Measurements from ENCODE around the gene NBAS.
"Not testable (repeated sequence)": the region's sequence is repeated elsewhere in the genome, so short reads cannot be mapped to it uniquely, and the experiment has no call there.

The NBAS gene

DNA sequence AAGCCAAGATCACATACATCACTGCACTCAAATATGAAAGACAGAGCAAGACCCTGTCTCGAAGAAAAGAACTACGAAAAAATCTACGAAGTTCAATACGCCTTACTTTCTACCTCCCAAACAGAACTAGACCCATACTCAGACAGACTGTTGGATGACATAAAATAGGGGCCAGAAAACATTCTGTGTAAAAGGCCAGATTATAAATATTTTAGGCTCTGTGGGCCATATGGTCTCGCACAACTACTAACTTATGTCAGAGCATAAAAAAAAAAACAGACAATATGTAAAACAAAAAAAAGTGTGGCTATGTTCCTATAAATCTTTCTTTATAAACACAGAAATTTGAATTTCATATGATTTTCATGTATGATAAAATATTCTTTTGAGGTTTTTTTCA lies 40.8 kb downstream of the NBAS start:
- DNase-seq, result no peak

DNA sequence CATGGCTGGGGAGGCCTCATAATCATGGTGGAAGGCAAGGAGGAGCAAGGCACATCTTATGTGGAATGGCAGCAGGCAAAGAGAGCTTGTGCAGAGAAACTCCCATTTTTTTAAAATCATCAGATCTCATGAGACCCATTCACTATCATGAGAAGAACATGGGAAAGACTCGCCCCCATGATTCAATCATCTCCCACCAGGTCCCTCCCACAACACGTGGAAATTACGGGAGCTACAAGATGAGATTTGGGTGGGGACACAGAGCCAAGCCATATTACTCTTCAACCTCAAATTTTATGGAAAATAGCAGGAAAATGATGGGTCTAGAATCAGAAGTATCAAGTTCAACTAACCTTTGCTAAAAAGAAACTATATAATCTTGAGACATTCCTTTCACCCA lies 42.4 kb downstream of the NBAS start:
- DNase-seq, result not testable (repeated sequence)

DNA sequence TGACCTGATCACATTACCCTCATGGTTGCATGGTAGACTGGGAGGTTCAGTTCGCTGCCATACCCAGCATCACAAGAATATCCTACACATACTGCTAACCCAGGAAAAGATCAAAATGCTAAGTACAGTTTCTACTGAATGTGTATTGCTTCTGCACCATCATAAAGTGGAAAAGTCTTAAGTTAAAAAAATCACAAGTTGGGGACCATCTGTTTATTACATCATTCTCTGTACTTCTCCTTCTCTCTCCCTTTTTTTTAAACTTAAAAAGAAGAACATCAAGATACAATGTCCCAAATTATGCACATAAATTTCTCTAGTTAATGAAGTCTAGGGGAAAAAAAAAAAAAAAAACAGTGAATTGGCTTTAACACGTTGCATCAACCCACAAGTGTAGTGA lies 43.3 kb downstream of the NBAS start:
- no peak for DNase-seq

DNA sequence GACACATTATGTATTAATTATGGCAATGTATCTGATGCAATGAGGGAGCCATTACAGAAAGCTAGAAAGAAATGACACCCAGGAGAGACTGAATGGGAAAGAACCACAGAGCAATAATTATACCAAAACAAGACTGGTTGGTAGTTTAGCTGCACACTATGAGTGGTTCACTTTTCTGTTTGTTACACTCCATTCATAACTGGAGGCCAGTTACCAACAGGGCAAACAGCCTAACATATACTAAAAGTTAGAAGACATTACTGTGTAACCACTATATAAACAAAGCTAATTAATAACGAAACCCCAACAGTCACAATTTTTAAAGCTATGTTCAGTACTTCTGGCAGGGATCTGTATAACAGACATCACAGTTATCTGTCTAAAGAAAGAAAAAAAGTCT lies 49.4 kb downstream of the NBAS start:
- no peak for DNase-seq

DNA sequence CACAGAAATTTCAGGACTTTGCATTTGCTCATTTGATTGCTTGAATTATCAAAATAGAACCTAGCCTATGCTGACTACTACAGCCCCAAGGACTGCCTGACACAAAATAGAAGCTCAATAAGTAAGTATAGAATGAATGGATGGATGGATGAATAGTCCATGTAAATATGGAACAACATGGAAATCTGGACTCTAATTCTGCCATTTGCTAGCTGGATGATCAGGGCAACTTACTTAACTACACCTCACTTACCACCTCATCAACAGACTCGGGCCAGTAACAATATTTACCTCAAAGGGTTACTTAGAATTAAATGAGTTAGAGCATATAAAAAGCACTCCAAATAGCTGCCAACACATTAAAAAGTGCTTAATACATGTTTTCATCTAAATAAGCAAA lies 50.6 kb downstream of the NBAS start:
- DNase-seq, result no peak

DNA sequence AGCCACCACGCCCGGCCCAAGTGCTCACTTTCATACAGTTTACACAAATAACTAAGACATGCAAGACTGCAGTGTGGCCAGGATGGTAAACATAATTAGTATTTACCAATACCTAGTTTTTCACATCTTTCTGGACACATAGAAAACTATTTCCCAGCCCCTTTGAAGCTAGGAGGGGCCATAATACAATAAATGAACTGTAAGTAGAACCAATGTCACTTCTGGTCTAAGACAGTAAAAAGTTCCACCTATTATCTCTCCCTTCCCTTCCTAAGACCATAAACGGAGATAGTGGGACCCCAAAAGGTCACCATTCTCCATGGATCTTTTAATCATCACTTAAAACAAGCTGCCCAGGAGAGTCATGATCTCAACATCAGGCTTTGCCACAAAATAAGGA lies 51.0 kb downstream of the NBAS start:
- DNase-seq, result no peak

DNA sequence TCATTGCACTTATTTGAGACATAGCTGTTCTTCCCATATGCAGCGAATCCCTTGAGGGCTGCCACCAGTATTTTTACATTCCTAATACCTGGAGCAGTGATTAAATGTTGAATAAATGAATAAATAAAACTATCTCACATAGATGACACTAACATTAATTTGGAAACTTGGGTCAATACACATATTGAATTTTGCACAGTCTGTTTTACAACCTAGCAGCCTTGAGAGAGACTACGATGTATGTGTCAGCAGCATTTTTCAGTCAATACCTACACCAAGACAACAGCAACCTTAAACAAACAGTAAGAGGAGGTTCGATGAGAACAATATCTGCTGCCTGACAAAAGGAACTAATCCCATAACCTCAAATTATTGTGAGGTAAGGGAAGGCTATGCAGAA lies 53.4 kb downstream of the NBAS start:
- no peak for DNase-seq

DNA sequence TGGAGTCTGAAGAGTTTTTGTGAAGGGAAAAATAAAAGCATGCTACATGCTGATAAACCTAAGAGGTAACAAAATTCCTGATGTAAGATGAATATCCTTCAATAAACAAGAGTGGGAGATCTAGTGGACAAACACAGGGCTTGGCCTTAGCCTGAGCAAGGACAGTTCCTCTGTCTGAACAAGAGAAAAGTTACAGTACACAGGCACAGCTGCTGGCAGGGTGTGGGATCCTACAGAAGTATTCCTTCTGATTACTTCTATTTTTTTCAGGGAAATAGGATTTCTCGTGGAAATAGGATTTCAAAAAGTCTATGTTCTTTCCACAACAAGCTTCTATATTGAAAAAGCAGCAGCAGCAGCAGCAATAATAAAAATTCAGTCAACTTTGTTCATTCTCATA lies 54.1 kb downstream of the NBAS start:
- no peak for DNase-seq

DNA sequence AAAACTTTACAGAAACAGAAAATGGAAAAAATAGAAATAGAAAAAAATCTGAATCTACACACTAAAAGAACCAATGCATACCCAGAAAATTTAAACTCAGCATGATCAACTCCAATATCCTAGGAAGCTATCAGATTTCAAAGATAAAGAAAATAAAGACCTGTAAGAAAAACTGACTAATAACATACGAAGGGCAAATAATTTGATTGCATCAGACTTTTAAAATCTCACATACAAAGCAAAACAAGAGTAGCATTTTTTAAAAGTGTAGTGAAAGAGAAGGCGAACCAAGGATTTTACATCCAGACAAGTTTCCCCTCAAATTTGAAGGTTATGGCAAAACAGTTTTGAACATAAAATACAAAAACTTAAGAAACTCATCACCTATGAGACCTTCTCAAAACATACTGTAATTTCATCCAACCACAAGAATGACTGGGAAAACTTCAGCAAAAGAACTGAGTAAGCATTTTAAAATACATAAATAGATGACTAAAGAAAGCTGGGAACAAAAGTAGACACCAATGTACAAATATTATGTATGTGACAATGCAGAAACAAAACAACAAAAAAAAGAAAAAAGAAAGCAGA lies 54.8 kb downstream of the NBAS start:
- DNase-seq, result no peak

DNA sequence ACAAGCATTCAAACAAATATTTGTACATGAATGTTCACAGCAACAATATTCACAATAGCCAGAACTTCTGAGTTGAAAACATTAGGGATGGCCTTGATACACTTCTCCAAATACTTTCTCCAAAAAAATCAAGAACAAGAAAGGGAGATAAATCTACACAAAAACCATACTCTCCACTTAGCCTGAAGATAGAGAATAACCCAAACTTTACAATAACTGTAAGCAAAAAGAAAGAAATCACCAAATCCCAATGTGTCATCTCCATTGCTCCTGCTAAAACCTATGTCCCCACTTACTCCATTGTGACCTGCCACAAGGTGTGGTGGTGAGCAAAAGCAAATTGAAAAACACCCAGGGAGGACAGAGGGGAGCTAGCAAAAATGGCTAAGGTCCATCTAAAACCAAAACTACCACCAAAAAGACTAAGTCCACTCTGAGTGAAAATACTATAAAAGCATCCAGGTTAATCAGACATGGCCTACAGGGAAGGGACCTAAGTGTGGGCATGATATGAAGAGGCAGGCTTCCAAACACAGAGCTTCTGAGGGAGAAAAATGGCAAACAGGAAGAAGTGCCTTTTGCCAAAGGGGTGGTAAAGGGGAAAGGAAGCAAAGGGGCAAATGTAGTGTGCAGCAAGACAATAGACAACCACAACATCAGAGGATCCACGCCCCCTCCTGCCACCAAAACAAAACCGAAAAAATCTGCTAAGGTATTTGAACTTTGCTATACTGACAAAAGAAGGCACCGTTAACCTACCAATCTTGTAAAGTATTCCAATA lies 56.1 kb downstream of the NBAS start:
- no peak for DNase-seq

DNA sequence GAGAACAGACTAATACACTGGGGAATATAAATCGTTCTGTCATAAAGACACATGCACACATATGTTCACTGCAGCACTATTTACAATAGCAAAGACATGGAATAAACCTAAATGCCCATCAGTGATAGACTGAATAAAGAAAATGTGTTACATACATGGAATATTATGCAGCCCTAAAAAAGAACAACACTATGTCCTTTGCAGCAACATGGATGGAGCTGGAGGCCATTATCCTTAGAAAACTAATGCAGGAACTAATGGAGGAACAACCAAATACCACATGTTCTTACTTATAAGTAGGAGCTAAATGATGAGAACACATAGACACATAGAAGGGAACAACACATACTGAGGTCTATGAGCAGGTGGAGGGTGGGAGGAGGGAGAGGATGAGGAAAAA lies 61.9 kb downstream of the NBAS start:
- DNase-seq, result not testable (repeated sequence)

DNA sequence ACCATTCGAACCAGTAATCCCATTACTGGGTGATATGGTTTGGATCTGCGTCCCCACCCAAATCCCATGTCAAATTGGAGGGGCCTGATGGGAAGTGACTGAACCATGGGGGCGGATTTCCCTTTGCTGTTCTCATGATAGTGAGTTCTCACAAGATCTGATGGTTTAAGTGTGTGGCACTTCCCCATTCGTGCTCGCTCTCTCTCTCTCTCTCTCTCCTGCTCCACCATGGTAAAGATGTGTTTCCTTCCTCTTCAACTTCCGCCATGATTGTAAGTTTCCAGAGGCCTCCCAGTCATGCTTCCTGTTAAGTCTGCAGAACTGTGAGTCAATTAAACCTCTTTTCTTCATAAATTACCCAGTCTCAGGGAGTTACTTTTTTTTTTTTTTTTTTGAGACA lies 62.6 kb downstream of the NBAS start:
- no peak for DNase-seq

DNA sequence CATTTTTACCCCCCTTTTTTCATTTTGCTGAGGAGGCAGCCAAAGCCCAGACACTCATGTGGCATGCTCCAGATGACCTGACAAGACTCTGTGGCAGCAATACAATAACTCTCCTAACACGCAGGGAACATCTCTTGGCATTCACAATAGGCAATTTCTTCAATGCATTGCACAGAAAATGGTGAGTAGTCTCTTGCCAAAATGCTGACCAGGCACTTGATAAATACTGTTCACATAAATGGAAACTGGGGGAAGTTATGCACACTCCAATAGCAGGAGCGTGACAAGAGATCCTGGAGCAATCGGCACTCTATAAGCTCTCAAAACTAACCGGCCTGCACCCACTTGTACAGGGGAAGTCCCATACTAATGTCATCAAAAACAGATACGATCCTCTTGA lies 66.3 kb downstream of the NBAS start:
- no peak for DNase-seq

DNA sequence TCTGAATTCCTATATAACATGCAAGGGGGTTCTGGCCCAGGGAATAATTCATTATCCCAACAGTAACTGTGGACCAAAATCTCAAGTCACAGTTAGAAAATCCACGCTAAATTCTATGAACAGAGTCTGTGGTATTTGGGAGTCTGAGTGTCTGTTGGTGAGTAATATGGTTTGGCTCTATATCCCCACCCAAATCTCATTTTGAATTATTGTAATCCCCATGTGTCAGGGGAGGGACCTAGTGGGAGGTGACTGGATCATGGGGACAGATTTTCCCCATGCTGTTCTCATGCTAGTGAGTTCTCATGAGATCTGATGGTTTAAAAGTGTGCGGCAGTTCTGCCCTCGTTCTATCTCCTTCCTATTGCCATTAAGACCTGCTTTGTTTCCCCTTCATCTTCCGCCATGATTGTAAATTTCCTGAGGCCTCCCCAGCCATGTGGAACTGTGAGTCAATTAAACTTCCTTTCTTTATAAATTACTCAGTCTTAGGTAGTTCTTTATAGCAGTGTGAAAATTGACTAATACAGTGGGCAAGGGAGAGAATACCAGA lies 68.3 kb downstream of the NBAS start:
- DNase-seq, result no peak

DNA sequence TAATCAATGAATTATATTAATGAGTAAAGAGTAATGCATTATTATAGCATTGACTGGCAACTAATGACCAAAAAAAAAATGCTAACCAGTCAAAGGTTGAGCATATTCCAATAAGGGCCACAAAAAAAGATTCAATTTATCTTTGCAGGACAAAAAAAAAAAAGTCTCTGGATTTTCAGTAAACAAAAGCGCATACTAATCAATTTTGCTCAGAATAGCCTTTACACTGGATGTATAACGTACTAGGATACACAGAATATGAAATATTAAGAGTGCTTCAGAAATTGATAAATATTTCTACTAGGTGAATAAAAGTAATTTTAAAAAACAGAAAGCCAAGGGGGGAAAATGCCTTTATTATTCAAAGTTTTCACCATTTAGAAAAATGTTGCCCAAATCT lies 74.4 kb downstream of the NBAS start:
- no peak for DNase-seq

DNA sequence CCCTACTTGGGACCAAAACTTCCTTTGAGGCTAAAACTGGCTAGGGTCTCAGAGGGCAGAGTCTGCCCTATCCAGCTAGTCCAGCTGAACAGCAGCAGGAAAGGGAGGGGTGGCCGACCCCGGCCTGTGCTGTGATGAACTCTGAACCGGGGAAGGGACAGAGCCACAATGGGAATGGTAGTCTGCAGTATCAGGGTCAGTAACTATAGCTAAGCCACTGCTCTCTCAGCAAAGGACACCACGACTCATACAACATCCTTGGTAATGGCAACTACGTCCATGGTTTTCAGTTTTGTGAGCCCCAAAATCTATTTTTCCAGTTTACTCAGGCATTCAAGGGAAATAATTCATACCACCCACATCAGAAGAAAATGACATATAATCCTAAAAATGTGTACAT lies 75.2 kb downstream of the NBAS start:
- DNase-seq, result no peak

DNA sequence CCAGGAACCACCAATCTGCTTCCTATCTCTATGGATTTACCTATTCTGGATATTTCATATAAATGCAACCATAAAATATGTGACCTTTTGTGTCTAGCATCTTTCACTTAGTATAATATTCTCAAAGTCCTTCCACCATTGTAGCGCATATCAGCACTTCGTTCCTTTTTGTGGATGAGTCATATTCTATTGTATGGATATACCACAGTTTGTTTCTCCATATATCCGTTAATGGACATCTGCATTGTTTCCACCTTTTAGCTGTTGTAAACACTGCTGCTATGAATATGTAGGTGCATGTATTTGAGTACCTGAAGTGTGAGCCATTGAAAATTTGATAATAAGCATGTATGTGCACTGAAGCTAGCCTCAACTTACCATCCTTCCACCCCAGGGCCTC lies 80.1 kb downstream of the NBAS start:
- no peak for DNase-seq

DNA sequence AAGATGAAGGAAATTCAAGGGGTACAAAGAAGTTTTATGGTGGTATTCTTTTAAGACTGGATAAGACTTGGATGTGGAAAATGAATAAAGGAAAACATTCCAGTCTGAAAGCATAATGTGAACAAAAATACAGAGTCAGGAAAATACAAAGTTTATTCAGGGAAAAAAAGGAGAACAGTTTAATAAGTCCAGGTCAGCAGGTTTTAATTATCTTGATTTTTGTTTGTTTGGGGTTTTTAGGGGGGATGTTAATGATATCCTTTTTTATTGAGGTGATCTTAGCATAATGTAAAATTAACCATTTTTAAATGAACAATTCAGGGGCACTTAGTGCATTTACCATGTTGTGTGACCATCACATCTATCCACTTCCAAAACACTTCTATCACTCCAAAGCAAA lies 80.6 kb downstream of the NBAS start:
- no peak for DNase-seq

DNA sequence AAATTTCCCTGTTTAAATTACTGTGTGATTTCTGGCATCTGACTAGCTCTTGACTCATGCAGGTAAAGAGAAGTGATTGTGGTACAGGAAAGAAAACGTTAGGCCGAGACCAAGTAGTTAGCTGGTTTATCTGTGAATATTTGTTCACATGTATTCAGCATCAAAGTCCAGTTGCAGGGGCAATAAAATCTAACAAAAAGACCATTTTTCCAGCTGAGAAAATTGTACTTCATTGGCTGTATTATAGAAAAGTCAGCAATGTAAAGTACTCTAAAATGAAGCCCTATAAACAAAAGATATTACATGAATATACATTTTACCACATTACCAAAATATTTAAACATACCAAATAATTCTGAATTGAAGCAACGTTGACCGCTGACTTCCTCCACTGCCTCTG lies 88.3 kb downstream of the NBAS start:
- no peak for DNase-seq

DNA sequence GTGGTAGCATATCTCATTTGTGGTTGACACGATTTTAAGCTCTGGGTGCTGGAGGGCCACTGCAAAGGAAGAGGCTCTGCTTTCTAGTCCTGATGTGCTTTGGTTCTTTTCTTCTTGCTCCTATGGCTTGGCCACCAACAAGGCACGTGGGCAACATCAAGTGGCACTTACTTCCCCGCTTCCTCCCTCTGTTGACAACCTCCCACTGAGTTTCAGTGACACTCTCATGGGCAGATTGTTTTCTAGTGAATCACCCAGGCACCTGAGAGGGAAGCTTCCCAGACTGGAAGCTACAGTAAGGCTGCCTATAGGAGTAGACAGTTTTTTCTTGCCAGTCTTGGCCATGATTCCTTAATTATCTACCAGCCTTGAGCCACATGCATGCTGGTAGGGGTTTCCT lies 89.0 kb downstream of the NBAS start:
- peak; percentile 5 for DNase-seq

DNA sequence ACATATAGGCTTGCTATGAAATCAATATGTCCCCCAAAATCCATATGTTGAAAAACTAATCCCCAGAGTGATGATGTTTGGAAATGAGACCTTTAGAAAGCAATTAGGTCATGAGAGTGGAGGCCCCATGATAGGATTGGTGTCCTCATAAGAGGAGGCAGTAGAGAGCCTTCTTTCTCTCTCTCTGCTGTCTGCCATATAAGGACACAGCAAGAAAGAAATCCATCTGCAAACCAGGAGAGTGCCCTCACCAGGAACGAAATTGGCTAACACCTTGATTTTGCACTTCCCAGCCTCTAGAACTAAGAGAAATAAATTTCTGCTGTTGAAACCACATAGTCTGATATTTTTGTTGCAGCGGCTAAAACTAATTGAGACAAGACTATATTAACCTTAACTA lies 89.5 kb downstream of the NBAS start:
- DNase-seq, result no peak

DNA sequence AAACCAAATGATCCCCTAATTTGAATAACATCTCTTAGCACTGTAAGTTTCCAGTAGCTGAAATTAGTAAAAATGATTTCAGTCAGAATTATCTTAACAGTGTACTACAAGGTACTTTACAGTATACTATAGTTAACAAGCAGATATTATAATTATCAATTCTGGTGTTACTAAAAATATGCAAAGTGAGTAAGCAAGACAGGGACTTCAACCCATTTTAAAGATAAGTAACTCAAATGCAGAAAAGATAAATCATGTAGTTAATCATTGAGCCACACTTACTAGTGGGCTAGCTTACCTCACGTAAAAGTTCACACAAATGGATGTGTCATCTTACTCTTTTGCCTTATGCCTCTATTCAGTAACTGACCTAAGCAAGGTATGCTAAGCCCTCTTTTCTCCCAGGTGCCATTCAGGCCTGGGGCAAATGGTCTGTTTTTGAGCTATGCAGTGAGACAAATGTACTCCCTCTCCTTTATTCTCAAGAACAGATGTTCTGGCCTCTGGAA lies 101.0 kb downstream of the NBAS start:
- DNase-seq, result no peak

DNA sequence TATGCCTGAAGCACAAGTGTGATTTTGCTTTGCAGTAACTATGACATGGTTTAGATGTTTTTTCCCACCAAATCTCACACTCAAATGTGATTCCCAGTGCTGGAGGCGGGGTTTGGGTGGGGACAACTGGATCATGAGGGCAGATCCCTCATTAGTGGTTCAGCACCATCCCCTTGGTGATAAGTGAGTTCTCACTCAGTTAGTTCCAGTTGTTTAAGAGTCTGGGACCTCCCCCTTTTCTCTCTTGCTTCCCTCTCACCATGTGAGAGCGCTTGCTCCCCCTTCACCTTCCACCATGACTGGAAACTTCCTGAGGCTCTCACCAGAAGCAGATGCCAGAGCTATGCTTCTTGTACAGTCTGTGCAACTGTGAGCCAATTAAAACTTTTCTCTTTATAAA lies 102.9 kb downstream of the NBAS start:
- DNase-seq, result no peak

DNA sequence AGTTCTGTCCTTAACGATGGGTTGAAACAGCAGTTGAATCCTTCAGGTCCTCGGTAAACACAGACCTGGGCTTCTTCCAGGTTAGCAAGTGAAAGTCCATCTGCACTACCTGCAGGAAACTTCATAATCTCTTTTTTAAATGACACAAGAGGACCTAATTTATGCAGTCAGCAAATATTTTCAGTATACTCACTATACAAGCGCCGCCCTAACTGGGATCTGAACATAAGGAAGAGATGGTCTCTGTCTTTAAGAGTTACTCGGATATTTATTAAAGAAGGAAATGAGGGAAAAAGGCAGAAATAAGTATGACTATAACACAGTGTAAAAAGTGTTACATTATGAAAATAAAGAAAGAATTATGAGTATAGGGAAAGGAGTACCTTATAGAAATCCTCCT lies 103.3 kb downstream of the NBAS start:
- DNase-seq, result no peak

DNA sequence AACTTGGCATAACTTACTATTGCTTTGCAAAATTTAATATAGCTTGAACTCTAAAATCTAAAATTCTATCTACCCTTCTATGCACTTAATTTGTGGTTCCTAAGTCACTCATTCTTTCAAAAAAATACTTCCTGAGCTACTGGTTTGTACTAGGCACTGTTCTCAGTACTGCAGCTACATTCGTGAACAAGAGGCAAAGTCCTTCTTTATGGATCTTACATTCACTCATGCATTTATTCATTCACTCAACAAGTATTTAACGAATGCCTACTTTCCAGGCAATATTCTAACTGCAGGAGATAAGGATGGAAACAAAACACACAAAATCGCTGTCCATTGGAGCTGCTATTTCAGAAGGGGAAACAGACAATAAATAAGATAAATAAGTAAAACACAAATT lies 104.8 kb downstream of the NBAS start:
- no peak for DNase-seq
